ENCODE measurements around the gene CCNL2.
"Not testable (repeated sequence)": the region's sequence is repeated elsewhere in the genome, so short reads cannot be mapped to it uniquely, and the experiment has no call there.

CCNL2 gene

DNA sequence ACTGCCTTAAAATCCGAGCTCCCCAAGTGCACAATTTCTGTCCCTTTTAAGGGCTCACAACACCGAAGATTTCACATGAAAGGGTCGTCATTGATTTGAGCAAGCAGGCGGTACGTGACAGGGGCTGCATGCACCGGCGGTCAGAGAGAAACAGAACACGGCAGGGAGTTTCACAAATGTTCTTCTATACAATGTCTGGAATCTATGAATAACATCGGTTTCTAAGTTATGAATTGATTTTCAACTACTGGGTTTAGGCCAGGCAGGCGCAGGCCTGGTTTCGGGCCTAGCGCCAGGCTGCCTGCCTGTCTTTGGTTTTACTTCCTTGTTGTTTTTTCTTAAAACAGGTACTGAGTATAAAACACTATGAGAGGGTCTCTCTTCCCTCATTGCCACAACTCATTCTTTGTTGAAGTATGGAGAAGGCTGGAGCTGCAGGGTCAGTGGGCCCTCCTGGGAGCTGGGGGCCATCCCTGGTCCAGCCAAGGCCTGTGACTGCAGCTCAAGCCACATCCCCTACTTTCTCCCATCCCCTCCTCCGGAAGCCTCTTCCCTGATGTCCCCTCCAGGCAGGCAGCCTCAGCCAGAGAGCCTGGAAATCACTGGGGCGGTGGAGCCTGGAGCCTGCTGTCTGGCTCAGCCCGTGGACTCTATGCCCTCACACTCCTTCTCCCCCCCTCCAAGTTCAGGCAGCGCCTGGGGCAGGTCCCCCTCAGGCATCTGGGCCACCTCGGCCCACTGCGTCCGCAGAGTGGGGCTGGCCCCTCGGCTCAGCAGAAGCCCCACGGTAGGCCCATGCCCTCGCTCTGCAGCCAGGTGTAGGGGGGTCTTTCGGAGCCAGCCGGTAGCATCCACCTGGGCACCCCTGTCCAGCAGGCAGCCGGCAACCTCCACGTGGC lies 19.6 kb upstream of the CCNL2 start:
- DNase-seq (ENCODE audit: low read depth): no peak
- TF ChIP-seq POLR2A (IDR thresholded peaks at IDR 0.05; ENCODE audit: extremely low read depth, insufficient read length) (no peak), MYC (IDR thresholded peaks at IDR 0.05; ENCODE audit: low read depth, low read length) (no peak)
- TF ChIP-seq, protein P1, sequence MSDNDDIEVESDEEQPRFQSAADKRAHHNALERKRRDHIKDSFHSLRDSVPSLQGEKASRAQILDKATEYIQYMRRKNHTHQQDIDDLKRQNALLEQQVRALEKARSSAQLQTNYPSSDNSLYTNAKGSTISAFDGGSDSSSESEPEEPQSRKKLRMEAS (IDR thresholded peaks at IDR 0.05; ENCODE audit: low read depth, low read length): no peak
- TF ChIP-seq, protein P2, sequence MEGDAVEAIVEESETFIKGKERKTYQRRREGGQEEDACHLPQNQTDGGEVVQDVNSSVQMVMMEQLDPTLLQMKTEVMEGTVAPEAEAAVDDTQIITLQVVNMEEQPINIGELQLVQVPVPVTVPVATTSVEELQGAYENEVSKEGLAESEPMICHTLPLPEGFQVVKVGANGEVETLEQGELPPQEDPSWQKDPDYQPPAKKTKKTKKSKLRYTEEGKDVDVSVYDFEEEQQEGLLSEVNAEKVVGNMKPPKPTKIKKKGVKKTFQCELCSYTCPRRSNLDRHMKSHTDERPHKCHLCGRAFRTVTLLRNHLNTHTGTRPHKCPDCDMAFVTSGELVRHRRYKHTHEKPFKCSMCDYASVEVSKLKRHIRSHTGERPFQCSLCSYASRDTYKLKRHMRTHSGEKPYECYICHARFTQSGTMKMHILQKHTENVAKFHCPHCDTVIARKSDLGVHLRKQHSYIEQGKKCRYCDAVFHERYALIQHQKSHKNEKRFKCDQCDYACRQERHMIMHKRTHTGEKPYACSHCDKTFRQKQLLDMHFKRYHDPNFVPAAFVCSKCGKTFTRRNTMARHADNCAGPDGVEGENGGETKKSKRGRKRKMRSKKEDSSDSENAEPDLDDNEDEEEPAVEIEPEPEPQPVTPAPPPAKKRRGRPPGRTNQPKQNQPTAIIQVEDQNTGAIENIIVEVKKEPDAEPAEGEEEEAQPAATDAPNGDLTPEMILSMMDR (IDR thresholded peaks at IDR 0.05; ENCODE audit: low read depth, low read length): no peak
- H3K4me3 ChIP-seq (ENCODE audit: low read depth, low read length): no peak overlapping the region

DNA sequence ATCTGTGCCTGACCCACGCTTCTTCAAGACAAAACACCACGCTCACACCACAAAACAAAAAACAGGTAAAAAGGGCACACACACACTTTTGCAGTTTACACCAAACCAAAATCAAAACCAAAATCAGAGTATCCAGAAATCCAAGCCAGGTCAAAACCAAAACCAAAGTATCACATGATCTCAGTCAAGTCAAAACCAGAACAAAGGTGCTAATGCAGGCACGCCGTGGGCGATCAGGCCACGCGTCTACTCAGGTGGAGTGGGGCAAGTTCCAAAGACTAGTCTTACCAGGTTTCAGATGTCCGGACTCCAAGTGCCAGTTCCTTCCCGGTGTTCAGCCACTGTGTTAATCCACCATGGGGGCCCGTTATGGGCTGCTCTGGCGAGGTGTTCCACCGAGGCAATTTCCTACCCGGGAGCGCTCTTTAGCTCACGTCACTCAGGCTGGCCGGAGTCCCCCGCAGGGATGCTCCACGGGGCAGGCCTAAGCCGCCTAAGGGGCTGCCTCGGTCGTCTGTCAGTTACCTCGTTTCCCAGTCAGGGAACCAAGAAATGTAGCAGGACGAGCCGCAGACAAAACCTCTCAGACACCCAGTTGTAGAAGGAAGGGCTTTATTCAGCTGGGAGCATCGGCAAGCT lies 18.8 kb upstream of the CCNL2 start:
- DNase-seq (ENCODE audit: low read depth); H3K4me3 ChIP-seq (ENCODE audit: low read depth, low read length): not testable (repeated sequence)

DNA sequence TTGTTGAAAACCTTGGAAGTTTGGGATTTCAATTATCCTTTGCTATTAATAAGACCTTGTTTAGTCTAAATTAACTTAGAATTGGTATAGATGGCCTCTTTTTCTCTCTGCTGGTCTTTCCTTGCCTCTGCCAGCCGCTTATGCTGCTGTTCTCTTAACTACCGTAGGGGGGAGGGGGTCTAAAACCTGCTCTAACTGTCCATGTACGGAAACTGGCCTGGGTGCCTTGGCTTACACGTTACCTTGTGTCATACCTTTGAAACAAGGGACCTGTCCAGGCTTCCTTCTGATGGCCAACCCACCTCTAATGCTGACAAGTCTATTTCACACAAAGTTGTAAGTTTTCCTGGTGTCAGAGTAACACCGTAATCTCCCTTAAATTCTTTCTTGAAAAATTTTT lies 18.3 kb upstream of the CCNL2 start:
- H3K4me3 ChIP-seq (ENCODE audit: low read depth, low read length); DNase-seq (ENCODE audit: low read depth): not testable (repeated sequence)

DNA sequence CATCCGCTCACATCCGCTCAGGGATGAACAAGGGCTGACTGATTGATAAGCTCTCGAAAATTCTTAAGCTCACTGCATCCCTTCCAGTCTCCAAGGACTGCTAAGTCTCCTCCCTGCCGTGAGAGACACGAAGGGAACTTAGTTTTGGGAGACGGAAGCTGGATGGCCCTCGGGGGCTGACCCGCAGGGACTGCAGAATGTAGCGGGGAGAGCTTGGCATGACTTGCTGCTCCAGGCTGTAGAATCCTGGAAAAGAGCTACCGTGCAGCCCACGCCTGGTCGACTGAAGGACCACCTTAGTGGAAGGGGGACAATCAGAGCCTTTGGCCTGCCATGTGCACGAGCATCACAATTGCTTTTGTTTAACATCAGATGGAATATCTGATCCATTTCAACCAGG lies 16.6 kb upstream of the CCNL2 start:
- TF ChIP-seq MYC (IDR thresholded peaks at IDR 0.05; ENCODE audit: low read depth, low read length): no peak
- TF ChIP-seq, protein P2 (IDR thresholded peaks at IDR 0.05; ENCODE audit: low read depth, low read length): no peak
- TF ChIP-seq, protein P1 (IDR thresholded peaks at IDR 0.05; ENCODE audit: low read depth, low read length): no peak
- no peak for TF ChIP-seq POLR2A (IDR thresholded peaks at IDR 0.05; ENCODE audit: extremely low read depth, insufficient read length)
- H3K4me3 ChIP-seq (ENCODE audit: low read depth, low read length): no peak overlapping the region

DNA sequence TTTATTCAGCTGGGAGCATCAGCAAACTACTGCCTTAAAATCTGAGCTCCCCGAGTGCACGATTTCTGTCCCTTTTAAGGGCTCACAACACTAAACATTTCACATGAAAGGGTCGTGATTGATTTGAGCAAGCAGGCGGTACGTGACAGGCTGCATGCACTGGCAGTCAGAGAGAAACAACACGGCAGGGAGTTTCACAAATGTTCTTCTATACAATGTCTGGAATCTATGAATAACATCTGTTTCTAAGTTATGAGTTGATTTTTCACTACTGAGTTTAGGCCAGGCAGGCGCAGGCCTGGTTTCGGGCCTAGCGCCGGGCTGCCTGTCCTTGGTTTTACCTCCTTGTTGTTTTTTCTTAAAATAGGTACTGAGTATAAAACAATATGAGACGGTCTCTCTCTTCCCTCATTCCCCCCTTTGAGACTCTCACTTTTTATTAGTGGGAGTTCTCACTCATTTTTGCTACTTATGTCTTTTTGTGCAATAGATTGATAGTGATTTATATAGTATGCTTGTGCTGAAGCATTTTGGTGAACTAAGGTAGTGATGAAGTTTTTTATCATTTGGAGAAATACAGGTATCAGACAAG lies 13.3 kb upstream of the CCNL2 start:
- not testable (repeated sequence) for H3K4me3 ChIP-seq (ENCODE audit: low read depth, low read length); DNase-seq (ENCODE audit: low read depth)

More for the DNA sequence above, 16.6 kb upstream of the CCNL2 start:
- no peak for DNase-seq (ENCODE audit: low read depth)

DNA sequence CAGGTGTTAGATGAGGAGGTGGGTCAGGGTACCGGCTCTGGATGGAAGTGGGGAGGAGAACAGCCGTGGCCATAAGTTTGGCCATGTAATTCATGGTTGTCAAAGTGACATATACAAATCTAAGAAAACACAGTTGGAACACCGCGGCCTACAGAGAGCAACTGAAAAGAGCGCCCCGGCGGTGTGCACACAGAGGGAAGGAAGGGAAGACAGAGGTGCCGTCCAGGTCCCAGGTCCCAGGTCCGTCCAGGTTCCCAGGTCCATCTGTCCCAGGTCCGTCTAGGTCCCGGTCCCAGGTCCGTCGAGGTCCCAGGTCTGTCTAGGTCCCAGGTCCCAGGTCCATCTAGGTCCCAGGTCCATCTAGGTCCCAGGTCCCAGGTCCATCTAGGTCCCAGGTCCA lies 12.5 kb upstream of the CCNL2 start:
- no peak overlapping the region for H3K4me3 ChIP-seq (ENCODE audit: low read depth, low read length)
- DNase-seq (ENCODE audit: low read depth): no peak
- TF ChIP-seq POLR2A (IDR thresholded peaks at IDR 0.05; ENCODE audit: extremely low read depth, insufficient read length) (no peak), MYC (IDR thresholded peaks at IDR 0.05; ENCODE audit: low read depth, low read length) (no peak)
- TF ChIP-seq, protein P2 (IDR thresholded peaks at IDR 0.05; ENCODE audit: low read depth, low read length): no peak
- TF ChIP-seq, protein P1 (IDR thresholded peaks at IDR 0.05; ENCODE audit: low read depth, low read length): no peak

DNA sequence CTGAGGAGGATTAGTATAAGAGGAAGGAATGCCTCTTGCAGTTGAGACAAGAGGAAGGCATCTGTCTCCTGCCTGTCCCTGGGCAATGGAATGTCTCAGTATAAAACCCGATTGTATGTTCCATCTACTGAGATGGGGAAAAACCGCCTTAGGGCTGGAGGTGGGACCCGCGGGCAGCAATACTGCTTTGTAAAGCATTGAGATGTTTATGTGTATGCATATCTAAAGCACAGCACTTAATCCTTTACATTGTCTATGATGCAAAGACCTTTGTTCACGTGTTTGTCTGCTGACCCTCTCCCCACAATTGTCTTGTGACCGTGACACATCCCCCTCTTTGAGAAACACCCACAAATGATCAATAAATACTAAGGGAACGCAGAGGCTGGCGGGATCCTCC lies 11.1 kb upstream of the CCNL2 start:
- not testable (repeated sequence) for DNase-seq (ENCODE audit: low read depth); H3K4me3 ChIP-seq (ENCODE audit: low read depth, low read length)
